Gastrocnemius medialis (tissue), 4 donors: ENCODE results near the gene BRD8. TPM values are rescaled to one million over a fixed set of nuclear protein-coding genes. Genes with fewer than 3 reads are reported as not detected.

ENCODE experiments used
- ATAC-seq, 2 donors: fragments of 150-250 bp; one replicate each; pipeline ENCODE4 v1.9.1; 2016
- DNase-seq, 2 donors: peaks; one replicate each; pipeline ENCODE4 v3.0.0-alpha.2; 2019
- H3K27ac ChIP-seq, 4 donors: fragments of 200-600 bp; sonication (generic); 1 replicate in 1 of 4; 2 replicates in 3 of 4; pipeline ENCODE4 v1.5.1; 2016 to 2018; ENCODE audit warnings: mild to moderate bottlenecking in 2 of 4, moderate library complexity in 1 of 4
- H3K27me3 ChIP-seq, 3 donors: fragments of 200-600 bp; sonication (generic) in 2 of 3; 1 replicate in 1 of 3; 2 replicates in 2 of 3; pipeline versions ENCODE4 v1.5.1 to v1.6.0; 2016 to 2019; ENCODE audit warnings: mild to moderate bottlenecking in 1 of 3, moderate library complexity in 1 of 3
- H3K36me3 ChIP-seq, 2 donors: fragments of 200-600 bp; sonication (generic) in 1 of 2; one replicate each; pipeline ENCODE4 v1.5.1; 2017 to 2018
- H3K4me1 ChIP-seq, 2 donors: fragments of 200-600 bp; sonication (generic) in 1 of 2; one replicate each; pipeline ENCODE4 v1.5.1; 2016 to 2017; ENCODE audit warnings: mild to moderate bottlenecking in 2 of 2
- H3K4me3 ChIP-seq, 4 donors: fragments of 200-600 bp; sonication (generic) in 3 of 4; 1 replicate in 1 of 4; 2 replicates in 3 of 4; pipeline ENCODE4 v1.5.1; 2016 to 2019; ENCODE audit warnings: mild to moderate bottlenecking in 2 of 4
- H3K9me3 ChIP-seq, 3 donors: fragments of 200-600 bp; sonication (generic) in 2 of 3; 1 replicate in 1 of 3; 2 replicates in 2 of 3; pipeline ENCODE4 v1.5.1; 2016 to 2019
- CTCF ChIP-seq, 5 experiments: fragments of 450-650 bp in 3 of 5; fragments of 200-600 bp in 2 of 5; sonication (generic) in 2 of 5; IDR thresholded peaks in 4 of 5; conservative IDR thresholded peaks in 1 of 5; 1 replicate in 4 of 5; 2 replicates in 1 of 5; pipeline ENCODE4 v1.5.1; 2016 to 2019; ENCODE audit warnings: antibody characterized with exemption in 5 of 5, mild to moderate bottlenecking in 3 of 5, moderate library complexity in 3 of 5
- POLR2A ChIP-seq, 2 donors: fragments of 450-650 bp; IDR thresholded peaks; one replicate each; pipeline ENCODE4 v1.6.1; 2017; ENCODE audit warnings: antibody characterized with exemption in 2 of 2, mild to moderate bottlenecking in 2 of 2, moderate library complexity in 2 of 2
- in situ Hi-C, 4 donors: fragments of 200-750 bp; cut with MboI; loops; one replicate each; pipeline versions ENCODE4 v1.15.0 to v1.8.0; 2017; ENCODE audit warnings: low sequenced_read_pairs in 4 of 4
- intact Hi-C: fragments of 100-400 bp; cut with DNase I; formaldehyde crosslinking; loops from one replicate; pipeline ENCODE4 v1.15.1; 2023; ENCODE audit warnings: low total_unique reads
- total RNA-seq, 4 donors: library from RNA; depleted of rRNA; stranded (reverse); fragments of >200 nt; gene quantifications; one replicate each; pipeline versions ENCODE4 v1.1.0 to v1.2.3, GENCODE V29; 2016

Gene BRD8
- total RNA-seq, 4 donors from 2014 or later = 20.2 to 28.0 (median 24.1) TPM

- no peak for DNase-seq
Measured at GRCh38 chr5:138110266-138110963, 68.0 kb downstream of the BRD8 start.

GRCh38 chr5:138109463-138110265 lies 68.8 kb downstream of the BRD8 start:
- Histone ChIP-seq H3K27me3 (peaks cover 0 to 8% (median 0%) of the 10 kb centered on the region in 3 donors), H3K9me3 (no peaks in the 10 kb centered on the region), H3K36me3 (no peaks in the 10 kb centered on the region), H3K4me1 (no peaks in the 10 kb centered on the region), H3K27ac (no peak overlapping the region), H3K4me3 (no peak overlapping the region)
- in situ Hi-C loops (no loop called here), intact Hi-C loops (no loop called here)
- DNase-seq = no peak
- TF ChIP-seq CTCF (IDR thresholded peaks at IDR 0.05 in 4 of 5, conservative IDR thresholded peaks at IDR 0.05 in 1 of 5) (no peak), POLR2A (IDR thresholded peaks at IDR 0.05) (no peak)
- no peak for ATAC-seq

More at GRCh38 chr5:138110266-138110963, 68.0 kb downstream of the BRD8 start:
- intact Hi-C loops (no loop called here), in situ Hi-C loops (no loop called here)
- Histone ChIP-seq H3K27ac (no peak overlapping the region), H3K36me3 (no peaks in the 10 kb centered on the region), H3K9me3 (no peaks in the 10 kb centered on the region), H3K4me3 (no peak overlapping the region), H3K27me3 (peaks cover 0 to 8% (median 0%) of the 10 kb centered on the region in 3 donors), H3K4me1 (no peaks in the 10 kb centered on the region)
- ATAC-seq = no peak
- no peak for TF ChIP-seq CTCF (IDR thresholded peaks at IDR 0.05 in 4 of 5, conservative IDR thresholded peaks at IDR 0.05 in 1 of 5)
- TF ChIP-seq POLR2A (IDR thresholded peaks at IDR 0.05) = no peak

- no peak for ATAC-seq
Measured at GRCh38 chr5:138107213-138107612, 71.2 kb downstream of the BRD8 start.

GRCh38 chr5:138105709-138106108 lies 72.7 kb downstream of the BRD8 start:
- no peak for TF ChIP-seq POLR2A (IDR thresholded peaks at IDR 0.05)
- TF ChIP-seq CTCF (IDR thresholded peaks at IDR 0.05 in 4 of 5, conservative IDR thresholded peaks at IDR 0.05 in 1 of 5) = no peak
- Histone ChIP-seq H3K9me3 (no peaks in the 10 kb centered on the region), H3K36me3 (no peaks in the 10 kb centered on the region), H3K27me3 (no peaks in the 10 kb centered on the region), H3K27ac (no peak overlapping the region), H3K4me3 (no peak overlapping the region), H3K4me1 (no peaks in the 10 kb centered on the region)
- in situ Hi-C loops (no loop called here), intact Hi-C loops (no loop called here)
- DNase-seq (no peak), ATAC-seq (no peak)

More at GRCh38 chr5:138107213-138107612, 71.2 kb downstream of the BRD8 start:
- Histone ChIP-seq H3K27me3 (peaks cover 0 to 8% (median 0%) of the 10 kb centered on the region in 3 donors), H3K36me3 (no peaks in the 10 kb centered on the region), H3K27ac (no peak overlapping the region), H3K4me1 (no peaks in the 10 kb centered on the region), H3K9me3 (no peaks in the 10 kb centered on the region), H3K4me3 (no peak overlapping the region)
- intact Hi-C loops = no loop called here
- in situ Hi-C loops = no loop called here
- TF ChIP-seq POLR2A (IDR thresholded peaks at IDR 0.05) (no peak), CTCF (IDR thresholded peaks at IDR 0.05 in 4 of 5, conservative IDR thresholded peaks at IDR 0.05 in 1 of 5) (no peak)
- no peak for DNase-seq
